Effector memory CD4-positive, alpha-beta T cell (primary cell): Measurements from ENCODE around the gene NTSR1.

Source experiments
- DNase-seq, 3 donors: peaks; one replicate each; pipeline ENCODE4 v3.0.0-alpha.2; 2020
- H3K27ac ChIP-seq: 2 replicates; pipeline ENCODE4 v1.7.0; 2013; ENCODE audit warnings: mild to moderate bottlenecking, low read length, moderate library complexity; ENCODE audit not compliant: insufficient read depth, poor library complexity, severe bottlenecking
- H3K27me3 ChIP-seq: replicated peaks from 2 replicates; pipeline ENCODE4 v1.7.0; 2013; ENCODE audit warnings: mild to moderate bottlenecking, low read length; ENCODE audit not compliant: insufficient read depth, control insufficient read depth, poor library complexity, severe bottlenecking
- H3K36me3 ChIP-seq: 2 replicates; pipeline ENCODE4 v1.7.0; 2013; ENCODE audit warnings: mild to moderate bottlenecking, low read length, moderate library complexity; ENCODE audit not compliant: control insufficient read depth, insufficient read depth
- H3K4me1 ChIP-seq: 2 replicates; pipeline ENCODE4 v1.7.0; 2013; ENCODE audit warnings: low read length, mild to moderate bottlenecking; ENCODE audit not compliant: control insufficient read depth, insufficient read depth, poor library complexity, severe bottlenecking
- H3K4me3 ChIP-seq: 2 replicates; pipeline ENCODE4 v1.7.0; 2013; ENCODE audit warnings: low read length, low read depth, mild to moderate bottlenecking; ENCODE audit not compliant: insufficient read depth, poor library complexity, severe bottlenecking
- H3K9me3 ChIP-seq: 2 replicates; pipeline ENCODE4 v1.7.0; 2013; ENCODE audit warnings: mild to moderate bottlenecking, low read length, moderate library complexity; ENCODE audit not compliant: control insufficient read depth

The NTSR1 gene

DNA sequence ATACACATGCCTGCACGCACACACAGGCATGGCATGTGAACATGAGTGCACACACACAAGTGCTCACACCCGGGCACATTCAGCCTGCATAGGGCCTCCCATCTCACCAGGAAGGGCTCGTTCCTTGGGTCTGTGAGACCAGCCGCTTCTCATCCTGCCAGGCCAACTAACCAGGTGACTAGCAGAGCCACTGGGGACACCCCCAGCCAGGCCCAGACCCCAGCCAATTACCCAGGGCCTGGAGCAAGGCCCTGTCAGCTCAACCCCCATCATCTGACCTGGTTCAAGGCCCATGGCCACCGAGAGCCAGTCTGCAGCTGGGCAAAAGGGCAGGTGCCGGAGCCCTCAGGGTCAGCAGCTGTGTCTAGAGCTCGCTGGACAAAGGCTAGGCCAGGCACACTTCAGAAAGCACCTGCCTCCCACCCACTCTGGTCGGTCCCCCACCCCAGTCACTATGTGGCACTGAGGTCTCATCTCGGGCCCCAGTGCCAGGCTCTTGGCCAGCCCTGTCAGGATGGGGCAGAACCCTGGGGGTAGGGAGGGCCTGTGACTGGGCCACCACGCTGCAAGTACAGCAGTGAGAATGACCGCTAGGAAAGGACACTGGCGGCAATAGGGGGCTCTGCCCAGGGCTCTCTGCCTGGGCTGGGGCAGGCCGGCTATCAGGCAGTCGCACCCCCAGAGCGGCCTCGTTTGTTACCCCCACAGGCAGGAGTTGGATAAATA, 60.9 kb downstream of the NTSR1 start:
- Histone ChIP-seq H3K36me3 (no peaks in the 10 kb centered on the region), H3K4me1 (peaks cover 7% of the 10 kb centered on the region), H3K27ac (no peak overlapping the region), H3K9me3 (no peaks in the 10 kb centered on the region), H3K4me3 (no peak overlapping the region), H3K27me3 (no peaks in the 10 kb centered on the region)
- no peak for DNase-seq

DNA sequence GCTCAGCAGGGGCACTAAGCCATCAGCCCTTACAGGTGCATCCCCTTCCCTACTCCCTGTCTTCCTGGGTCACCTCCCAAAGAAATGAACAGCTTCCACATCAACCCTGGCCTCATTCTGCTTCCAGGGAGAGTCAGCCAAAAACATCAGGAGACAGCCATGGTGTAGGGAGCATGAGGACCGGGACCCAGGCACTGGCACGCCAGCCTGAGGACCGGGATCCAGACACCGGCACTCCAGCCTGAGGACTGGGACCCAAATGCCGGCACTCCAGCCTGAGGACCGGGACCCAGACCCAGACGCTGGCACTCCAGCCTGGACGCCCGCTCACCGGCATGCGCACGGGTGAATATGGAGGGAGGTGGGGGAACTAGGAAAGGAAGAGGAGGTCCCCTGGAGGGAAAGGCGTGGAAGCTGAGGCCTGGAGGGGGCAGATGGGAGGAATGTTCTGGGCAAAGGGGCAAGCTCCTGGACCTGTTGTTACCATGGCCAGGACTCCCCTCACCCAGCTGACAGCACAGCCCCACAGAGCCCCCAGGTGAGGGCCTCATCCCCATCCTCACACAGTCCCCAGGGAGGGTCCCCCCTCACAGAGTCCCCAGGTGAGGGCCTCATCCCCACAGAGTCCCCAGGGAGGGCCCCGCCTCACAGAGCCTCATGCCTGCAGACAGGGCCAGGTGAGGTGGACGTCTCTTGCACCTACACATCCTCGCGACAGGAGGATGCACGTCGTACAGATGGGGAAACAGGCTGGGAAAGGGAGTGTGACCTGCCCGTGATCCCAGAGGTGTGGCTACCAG, 61.7 kb downstream of the NTSR1 start:
- Histone ChIP-seq H3K9me3 (no peaks in the 10 kb centered on the region), H3K4me1 (peaks cover 15% of the 10 kb centered on the region), H3K27me3 (no peaks in the 10 kb centered on the region), H3K4me3 (no peak overlapping the region), H3K27ac (no peak overlapping the region), H3K36me3 (no peaks in the 10 kb centered on the region)
- DNase-seq: no peak

DNA sequence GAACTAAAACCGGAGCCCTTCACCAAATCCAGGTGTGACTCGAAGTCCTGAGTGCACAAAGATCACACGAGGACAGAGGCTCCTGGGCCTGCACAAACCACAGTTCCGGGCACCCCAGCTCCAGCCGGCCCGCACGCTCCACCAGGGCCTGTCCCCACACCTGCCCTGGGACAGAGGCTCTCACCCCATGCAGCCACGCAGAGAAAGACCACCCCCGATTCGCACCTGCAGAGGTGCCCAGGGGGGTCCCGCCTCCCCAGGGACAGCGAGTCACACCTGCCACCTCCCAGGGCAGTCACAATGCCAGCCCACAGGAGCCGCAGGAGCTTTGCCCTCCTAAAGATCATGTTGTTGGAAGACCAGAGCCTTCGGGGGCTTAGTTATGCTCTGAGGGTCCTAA, 62.3 kb downstream of the NTSR1 start:
- Histone ChIP-seq H3K4me1 (peaks cover 21% of the 10 kb centered on the region), H3K4me3 (no peak overlapping the region), H3K27me3 (no peaks in the 10 kb centered on the region), H3K9me3 (no peaks in the 10 kb centered on the region), H3K36me3 (no peaks in the 10 kb centered on the region), H3K27ac (no peak overlapping the region)
- no peak for DNase-seq

DNA sequence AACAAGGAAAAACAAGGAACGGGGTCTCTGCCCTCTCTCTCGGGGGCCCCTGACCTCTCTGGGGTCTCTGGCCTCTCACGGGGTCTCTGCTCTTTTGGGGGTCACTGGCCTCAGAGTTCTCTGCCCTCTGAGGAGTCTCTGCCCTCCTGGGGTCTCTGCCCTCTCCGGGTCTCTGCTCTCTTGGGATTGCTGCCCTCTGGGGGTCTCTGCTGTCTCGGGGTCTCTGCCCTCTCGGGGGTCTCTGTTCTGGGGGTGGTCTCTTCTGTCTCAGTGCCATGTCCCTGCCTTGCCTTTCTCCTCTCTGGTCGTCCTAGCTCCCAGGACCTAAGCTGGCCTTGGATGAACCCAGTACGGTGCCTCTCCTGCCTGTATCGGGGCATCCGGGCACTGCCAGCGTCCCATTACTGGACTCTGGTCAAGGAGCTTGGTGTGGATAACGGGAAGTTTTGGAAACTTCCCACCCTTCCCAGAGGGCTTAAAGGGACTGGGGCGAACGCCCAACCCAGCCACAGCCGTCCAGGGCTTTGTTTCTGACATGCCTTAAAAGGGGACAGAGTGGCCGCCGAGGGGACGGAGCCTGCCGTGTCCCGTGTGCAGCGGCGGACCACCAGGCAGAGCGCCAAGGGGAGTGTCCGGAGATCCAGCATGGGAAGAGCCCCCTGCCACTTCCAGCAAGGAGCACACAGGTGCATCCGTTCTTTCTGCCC, 62.9 kb downstream of the NTSR1 start:
- H3K27ac ChIP-seq: no peak overlapping the region
- no peak overlapping the region for H3K4me3 ChIP-seq
- H3K9me3 ChIP-seq: no peaks in the 10 kb centered on the region
- DNase-seq: no peak
- no peaks in the 10 kb centered on the region for H3K36me3 ChIP-seq
- H3K4me1 ChIP-seq: peaks cover 27% of the 10 kb centered on the region
- no peaks in the 10 kb centered on the region for H3K27me3 ChIP-seq

DNA sequence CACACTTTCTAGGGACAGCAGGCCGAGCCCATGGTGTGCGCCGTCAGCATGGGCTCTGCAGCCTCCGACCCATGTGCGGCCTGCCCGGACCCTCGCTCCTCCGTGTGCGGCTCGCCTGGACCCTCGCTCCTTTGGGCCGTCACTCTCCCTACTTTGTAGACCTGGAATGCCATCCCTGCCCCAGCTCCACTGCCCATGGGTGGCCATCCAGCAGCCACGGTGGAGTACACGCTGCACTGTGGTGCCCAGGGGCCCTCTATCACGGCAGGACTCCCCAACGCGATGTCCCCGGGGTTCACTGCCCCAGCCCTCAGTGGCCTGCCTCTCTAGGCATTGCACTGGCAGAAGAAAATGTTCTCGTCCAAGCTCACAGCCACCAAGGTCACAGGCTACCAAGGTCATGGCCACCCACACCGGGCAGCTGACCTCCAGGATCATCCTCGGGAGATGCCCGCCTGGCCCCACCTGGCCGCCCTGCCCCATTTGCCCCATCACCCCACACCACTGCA, 63.5 kb downstream of the NTSR1 start:
- Histone ChIP-seq H3K27me3 (no peaks in the 10 kb centered on the region), H3K4me3 (no peak overlapping the region), H3K36me3 (no peaks in the 10 kb centered on the region), H3K4me1 (peaks cover 32% of the 10 kb centered on the region), H3K27ac (no peak overlapping the region), H3K9me3 (no peaks in the 10 kb centered on the region)
- DNase-seq: no peak

DNA sequence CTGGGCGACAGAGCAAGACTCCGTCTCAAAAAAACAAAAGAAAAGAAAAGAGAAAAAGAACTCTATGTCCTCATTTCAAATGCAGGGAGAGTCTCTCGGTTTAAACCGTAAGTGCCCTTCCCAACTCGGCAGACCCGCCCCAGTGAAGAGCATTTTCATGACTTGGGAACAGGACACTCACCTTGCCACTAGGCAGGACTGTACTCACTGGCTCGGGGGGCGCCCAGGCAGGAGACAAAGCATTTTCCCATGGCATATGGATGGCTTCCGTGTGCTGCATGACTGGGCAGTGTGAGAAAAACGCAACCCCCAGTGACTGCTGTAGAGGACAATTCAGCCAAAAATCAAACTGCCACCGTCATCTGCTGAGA, 64.0 kb downstream of the NTSR1 start:
- DNase-seq: no peak
- H3K4me3 ChIP-seq: no peak overlapping the region

DNA sequence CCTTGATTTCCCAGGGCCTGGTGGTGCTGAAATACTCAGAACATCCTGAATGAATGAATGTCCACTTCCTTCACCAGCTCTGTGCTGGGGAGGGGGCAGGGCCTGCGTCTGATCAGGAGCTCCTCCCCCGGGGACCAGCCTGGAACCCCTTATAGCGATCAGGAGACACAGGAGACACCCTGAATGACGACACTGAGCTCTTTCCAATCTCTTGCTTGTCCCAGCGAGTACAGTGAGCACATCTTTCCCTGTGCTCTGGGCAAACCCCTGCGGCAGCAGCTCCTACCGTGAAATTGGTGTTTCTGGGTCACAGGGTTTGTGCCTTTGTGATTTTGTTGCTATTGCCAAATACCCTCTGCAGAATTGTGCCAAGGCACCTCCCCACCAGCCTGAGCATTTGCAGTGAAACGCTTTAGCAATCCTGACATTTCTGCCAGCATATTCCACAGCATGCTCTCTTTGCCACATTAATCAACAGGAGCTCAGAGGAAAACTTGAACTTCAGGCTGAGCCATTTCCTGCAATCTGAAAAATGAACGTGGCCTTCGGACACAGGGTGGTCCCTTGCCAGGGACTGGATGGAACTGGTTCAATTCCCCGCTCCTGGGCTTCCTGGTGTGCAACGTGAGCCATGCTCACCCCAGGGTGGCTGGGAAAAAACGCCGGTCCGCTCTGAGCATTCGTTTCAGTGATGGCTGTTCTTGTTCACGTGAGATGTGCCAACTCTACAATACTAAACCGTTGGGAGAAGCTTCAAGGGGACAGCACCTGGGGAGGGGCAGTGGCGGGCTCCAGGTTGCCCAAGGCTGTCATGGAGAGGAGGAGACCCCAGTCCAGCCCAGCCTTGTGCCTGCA, 64.6 kb downstream of the NTSR1 start:
- H3K4me1 ChIP-seq: peaks cover 37% of the 10 kb centered on the region

More for the DNA sequence above, 64.0 kb downstream of the NTSR1 start:
- Histone ChIP-seq H3K27me3 (no peaks in the 10 kb centered on the region), H3K4me1 (peaks cover 36% of the 10 kb centered on the region), H3K27ac (no peak overlapping the region), H3K9me3 (no peaks in the 10 kb centered on the region), H3K36me3 (no peaks in the 10 kb centered on the region)

DNA sequence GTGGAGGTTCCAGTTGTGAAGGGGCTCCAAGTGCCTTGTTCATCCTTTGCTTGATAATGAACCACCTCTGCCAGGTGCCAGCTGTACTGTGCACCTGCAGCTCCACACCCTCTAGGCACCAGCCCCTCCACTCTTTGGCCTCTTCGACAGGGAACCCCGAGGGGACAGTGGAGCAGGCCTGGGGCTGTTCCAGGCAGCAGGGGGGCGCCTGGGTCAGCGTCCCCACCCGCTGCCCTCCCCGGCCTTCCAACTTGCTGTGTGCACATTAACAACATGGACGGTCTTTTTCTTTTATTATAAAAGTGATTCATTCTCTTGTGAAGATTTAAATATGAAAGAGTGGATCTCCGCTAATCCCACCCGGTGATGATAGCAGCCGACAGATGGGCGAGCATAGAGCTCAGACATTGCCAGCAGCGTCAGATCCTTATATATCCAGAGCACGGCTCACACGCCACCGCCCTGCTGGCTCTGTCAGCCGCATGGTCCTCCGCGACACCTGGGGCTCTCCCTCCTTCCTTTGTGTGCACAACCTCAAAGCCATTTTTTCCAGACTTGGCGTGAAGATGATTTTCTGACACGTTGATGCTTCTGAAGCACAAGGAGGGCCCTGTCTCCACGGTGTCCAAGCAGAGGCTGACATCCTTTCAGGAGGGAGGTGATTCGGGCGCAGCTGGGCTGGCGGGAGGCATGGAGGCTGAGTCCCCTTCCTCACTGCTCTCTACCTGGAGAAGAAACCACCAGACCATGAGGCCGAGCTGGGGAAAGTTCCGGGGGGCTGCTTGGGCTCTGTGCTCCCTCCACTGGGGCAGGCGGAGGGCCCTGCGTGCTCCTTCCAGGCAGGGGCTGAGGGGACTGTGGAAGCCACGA, 65.4 kb downstream of the NTSR1 start:
- no peak for DNase-seq
- H3K4me3 ChIP-seq: no peak overlapping the region
- H3K36me3 ChIP-seq: no peaks in the 10 kb centered on the region
- peaks cover 37% of the 10 kb centered on the region for H3K4me1 ChIP-seq
- no peaks in the 10 kb centered on the region for H3K9me3 ChIP-seq
- H3K27me3 ChIP-seq: no peaks in the 10 kb centered on the region
- no peak overlapping the region for H3K27ac ChIP-seq

More for the DNA sequence above, 64.6 kb downstream of the NTSR1 start:
- no peaks in the 10 kb centered on the region for H3K36me3 ChIP-seq
- DNase-seq: no peak
- no peaks in the 10 kb centered on the region for H3K9me3 ChIP-seq
- H3K4me3 ChIP-seq: no peak overlapping the region
- H3K27me3 ChIP-seq: no peaks in the 10 kb centered on the region
- no peak overlapping the region for H3K27ac ChIP-seq

DNA sequence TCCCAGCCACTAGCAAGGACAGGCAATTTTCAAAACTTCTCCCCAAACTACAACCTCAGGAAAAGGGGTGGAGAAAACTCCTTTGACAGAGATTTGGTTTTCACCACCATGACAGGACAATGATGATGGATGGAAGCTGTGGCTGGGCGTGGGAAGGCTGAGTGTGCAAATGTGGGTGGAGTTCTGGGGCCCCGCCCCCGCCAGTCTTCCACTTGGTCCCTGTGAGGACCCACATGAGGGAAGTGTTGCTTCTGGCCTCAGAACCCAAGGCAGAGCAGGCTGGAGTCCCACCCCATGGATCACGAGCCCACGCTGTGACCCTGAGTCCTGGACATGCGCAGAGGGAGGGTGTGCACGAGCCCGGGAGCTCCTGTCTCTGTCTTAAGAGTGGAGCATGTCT, 66.1 kb downstream of the NTSR1 start:
- no peak for DNase-seq
- Histone ChIP-seq H3K27ac (no peak overlapping the region), H3K9me3 (no peaks in the 10 kb centered on the region), H3K4me1 (peaks cover 37% of the 10 kb centered on the region), H3K36me3 (no peaks in the 10 kb centered on the region), H3K27me3 (no peaks in the 10 kb centered on the region), H3K4me3 (no peak overlapping the region)
